ENCODE results near the gene ZXDC.

ZXDC gene

DNA sequence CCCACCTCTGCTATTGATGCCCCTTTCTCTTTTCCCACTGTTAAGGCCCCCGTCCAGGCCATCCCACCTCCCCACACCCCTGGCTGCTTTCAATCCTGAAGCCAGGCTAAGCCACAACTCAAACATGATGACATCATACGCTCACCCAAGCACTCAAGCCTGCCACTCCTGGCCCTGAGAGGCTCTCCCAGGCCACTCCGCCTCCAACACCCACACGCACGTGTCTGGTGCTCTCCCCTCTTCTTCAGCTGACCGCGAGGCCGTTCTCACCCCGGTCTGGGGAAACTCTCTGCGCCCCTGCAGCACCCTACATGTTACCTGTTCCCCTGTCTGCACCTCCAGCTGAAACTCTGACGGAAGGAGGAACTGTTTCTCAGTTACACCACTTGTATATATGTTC, 6.2 kb downstream of the ZXDC start:
- in situ Hi-C loops (cut with MboI; ENCODE audit: low sequenced_read_pairs, unreplicated experiment): no loop called here
- TF ChIP-seq, protein P1, sequence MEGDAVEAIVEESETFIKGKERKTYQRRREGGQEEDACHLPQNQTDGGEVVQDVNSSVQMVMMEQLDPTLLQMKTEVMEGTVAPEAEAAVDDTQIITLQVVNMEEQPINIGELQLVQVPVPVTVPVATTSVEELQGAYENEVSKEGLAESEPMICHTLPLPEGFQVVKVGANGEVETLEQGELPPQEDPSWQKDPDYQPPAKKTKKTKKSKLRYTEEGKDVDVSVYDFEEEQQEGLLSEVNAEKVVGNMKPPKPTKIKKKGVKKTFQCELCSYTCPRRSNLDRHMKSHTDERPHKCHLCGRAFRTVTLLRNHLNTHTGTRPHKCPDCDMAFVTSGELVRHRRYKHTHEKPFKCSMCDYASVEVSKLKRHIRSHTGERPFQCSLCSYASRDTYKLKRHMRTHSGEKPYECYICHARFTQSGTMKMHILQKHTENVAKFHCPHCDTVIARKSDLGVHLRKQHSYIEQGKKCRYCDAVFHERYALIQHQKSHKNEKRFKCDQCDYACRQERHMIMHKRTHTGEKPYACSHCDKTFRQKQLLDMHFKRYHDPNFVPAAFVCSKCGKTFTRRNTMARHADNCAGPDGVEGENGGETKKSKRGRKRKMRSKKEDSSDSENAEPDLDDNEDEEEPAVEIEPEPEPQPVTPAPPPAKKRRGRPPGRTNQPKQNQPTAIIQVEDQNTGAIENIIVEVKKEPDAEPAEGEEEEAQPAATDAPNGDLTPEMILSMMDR (IDR thresholded peaks at IDR 0.05; ENCODE audit: borderline replicate concordance, control extremely low read depth, extremely low read depth, insufficient read depth, missing control alignments): no peak
- peak; percentile 50 for DNase-seq (ENCODE audit: low spot score)

DNA sequence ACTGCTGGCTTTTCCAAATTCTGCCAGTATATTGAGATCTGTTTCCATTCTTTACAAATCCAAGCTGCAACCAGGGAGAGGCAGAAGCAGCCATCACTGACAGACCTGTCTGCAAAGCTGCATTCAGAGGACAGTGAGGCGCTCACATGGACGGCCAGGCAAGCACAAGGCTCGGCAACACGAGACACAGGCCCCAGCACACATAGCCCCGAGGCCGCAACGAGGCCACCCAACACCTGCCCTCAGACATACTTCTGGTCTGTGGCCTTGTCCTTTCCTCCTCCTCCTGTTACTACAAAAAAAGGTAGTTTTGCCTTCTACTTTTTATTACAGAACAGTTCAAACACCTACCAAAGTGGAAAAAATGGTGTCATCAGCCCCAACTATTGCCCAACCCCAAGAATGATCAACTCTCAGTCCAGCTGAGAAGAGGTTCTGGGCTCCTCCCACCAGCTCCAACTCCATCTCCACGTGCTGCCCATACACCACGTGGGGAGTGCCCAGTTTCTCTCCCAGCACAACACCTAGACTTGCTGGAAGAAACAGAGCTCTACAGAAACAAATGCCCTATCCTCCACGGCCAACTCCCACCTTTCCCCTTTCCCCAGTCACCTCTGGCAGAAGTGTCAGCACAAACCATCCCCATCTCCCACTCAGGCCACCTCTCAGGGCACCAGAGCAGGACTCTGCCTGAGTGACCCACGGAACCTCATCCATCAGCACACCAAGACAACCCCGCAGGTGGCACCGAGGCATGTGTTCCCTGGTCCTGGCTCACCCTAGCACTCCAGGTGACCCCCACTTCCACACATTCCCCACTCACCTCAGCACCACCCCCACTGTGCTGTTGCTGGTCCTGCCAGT, 7.4 kb downstream of the ZXDC start:
- TF ChIP-seq, protein P1 (IDR thresholded peaks at IDR 0.05; ENCODE audit: borderline replicate concordance, control extremely low read depth, extremely low read depth, insufficient read depth, missing control alignments): no peak
- in situ Hi-C loops (cut with MboI; ENCODE audit: low sequenced_read_pairs, unreplicated experiment): no loop called here
- DNase-seq (ENCODE audit: low spot score): no peak

DNA sequence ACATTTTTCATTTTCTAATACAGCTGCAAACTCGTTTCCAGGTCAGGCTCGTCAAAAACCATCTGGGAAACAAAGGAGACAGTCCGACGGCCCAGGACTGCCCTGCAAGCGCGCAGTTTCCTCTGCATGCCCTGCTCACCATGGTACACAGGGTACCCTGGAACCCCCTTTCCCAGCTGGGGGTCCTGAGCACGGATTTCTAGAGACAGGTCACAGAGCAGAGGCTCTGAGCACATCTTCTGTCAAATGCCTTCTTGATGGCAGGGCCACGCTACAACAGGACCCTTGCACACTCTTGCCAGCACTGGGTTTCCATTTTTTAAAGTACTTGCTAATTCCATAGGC, 8.1 kb downstream of the ZXDC start:
- in situ Hi-C loops (cut with MboI; ENCODE audit: low sequenced_read_pairs, unreplicated experiment): no loop called here

GRCh38 chr3:126466886-126467610, 8.6 kb downstream of the ZXDC start:
- in situ Hi-C loops (cut with MboI; ENCODE audit: low sequenced_read_pairs, unreplicated experiment): no loop called here
- no peak for DNase-seq (ENCODE audit: low spot score)
- TF ChIP-seq, protein P1 (IDR thresholded peaks at IDR 0.05; ENCODE audit: borderline replicate concordance, control extremely low read depth, extremely low read depth, insufficient read depth, missing control alignments): no peak

More for the DNA sequence above, 8.1 kb downstream of the ZXDC start:
- TF ChIP-seq, protein P1 (IDR thresholded peaks at IDR 0.05; ENCODE audit: borderline replicate concordance, control extremely low read depth, extremely low read depth, insufficient read depth, missing control alignments): no peak
- no peak for DNase-seq (ENCODE audit: low spot score)

GRCh38 chr3:126465928-126466544, 9.7 kb downstream of the ZXDC start:
- in situ Hi-C loops (cut with MboI; ENCODE audit: low sequenced_read_pairs, unreplicated experiment): no loop called here
- TF ChIP-seq, protein P1 (IDR thresholded peaks at IDR 0.05; ENCODE audit: borderline replicate concordance, control extremely low read depth, extremely low read depth, insufficient read depth, missing control alignments): no peak
- no peak for DNase-seq (ENCODE audit: low spot score)

DNA sequence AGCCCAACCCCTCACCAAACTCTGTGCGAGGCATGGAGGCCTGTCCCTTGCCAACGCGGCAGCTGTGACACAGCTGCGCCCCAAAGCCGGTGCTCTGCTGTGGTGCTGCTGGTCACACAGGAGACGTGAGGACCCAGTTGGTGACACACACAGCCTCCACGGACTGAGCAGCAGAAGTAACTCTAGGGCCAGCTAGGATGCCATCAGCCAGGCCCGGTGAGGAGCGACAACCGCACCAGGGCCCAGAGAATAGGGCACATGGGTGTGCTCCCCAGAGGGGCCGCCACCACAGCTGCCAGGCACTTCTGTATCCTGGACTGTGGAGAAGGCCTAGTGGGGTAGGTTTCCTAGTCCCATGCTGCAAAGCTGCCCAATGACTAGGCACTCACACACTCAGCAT, 10.7 kb downstream of the ZXDC start:
- DNase-seq (ENCODE audit: low spot score): no peak
- in situ Hi-C loops (cut with MboI; ENCODE audit: low sequenced_read_pairs, unreplicated experiment): no loop called here
- TF ChIP-seq, protein P1 (IDR thresholded peaks at IDR 0.05; ENCODE audit: borderline replicate concordance, control extremely low read depth, extremely low read depth, insufficient read depth, missing control alignments): no peak
